ENCODE measurements around the gene HTT. TPM values are rescaled to one million over a fixed set of nuclear protein-coding genes. Genes with fewer than 3 reads are reported as not detected.

The HTT gene
- polyA plus RNA-seq, 1 donor from 2014 or later: 10.0 TPM

- Mint-ChIP-seq H3K36me3 (peaks cover 2% of the 10 kb centered on the region), H3K27ac (peak overlapping the region in 1 of 3 donors; percentile 59), H3K27me3 (no peaks in the 10 kb centered on the region), H3K9me3 (no peaks in the 10 kb centered on the region), H3K4me3 (no peak overlapping the region), H3K4me1 (no peaks in the 10 kb centered on the region)
Observed at GRCh38 chr4:3115637-3116270, 41.3 kb downstream of the HTT start.

GRCh38 chr4:3116955-3117354 lies 42.5 kb downstream of the HTT start:
- no peaks in the 10 kb centered on the region for H3K9me3 Mint-ChIP-seq
- H3K4me3 Mint-ChIP-seq: no peak overlapping the region
- H3K27me3 Mint-ChIP-seq: no peaks in the 10 kb centered on the region
- H3K4me1 Mint-ChIP-seq: no peaks in the 10 kb centered on the region
- H3K27ac Mint-ChIP-seq: no peak overlapping the region
- peaks cover 2% of the 10 kb centered on the region for H3K36me3 Mint-ChIP-seq

- H3K36me3 Mint-ChIP-seq: peaks cover 2% of the 10 kb centered on the region
- peak overlapping the region in 1 of 4 donors; percentile 55 for H3K4me3 Mint-ChIP-seq
- H3K9me3 Mint-ChIP-seq: no peaks in the 10 kb centered on the region
- peaks cover 0 to 2% (median 0%) of the 10 kb centered on the region in 3 donors for H3K4me1 Mint-ChIP-seq
- no peaks in the 10 kb centered on the region for H3K27me3 Mint-ChIP-seq
- H3K27ac Mint-ChIP-seq: peak overlapping the region in 1 of 3 donors; percentile 76
Observed at GRCh38 chr4:3118312-3118711, 43.8 kb downstream of the HTT start.

- Mint-ChIP-seq H3K4me3 (no peak overlapping the region), H3K9me3 (no peaks in the 10 kb centered on the region), H3K36me3 (peaks cover 2% of the 10 kb centered on the region), H3K27me3 (no peaks in the 10 kb centered on the region), H3K27ac (no peak overlapping the region), H3K4me1 (peaks cover 0 to 2% (median 0%) of the 10 kb centered on the region in 3 donors)
Observed at GRCh38 chr4:3119464-3119863, 45.0 kb downstream of the HTT start.

- H3K4me1 Mint-ChIP-seq: peaks cover 0 to 2% (median 0%) of the 10 kb centered on the region in 3 donors
- peaks cover 1% of the 10 kb centered on the region for H3K36me3 Mint-ChIP-seq
- H3K27me3 Mint-ChIP-seq: no peaks in the 10 kb centered on the region
- H3K27ac Mint-ChIP-seq: no peak overlapping the region
- no peaks in the 10 kb centered on the region for H3K9me3 Mint-ChIP-seq
- no peak overlapping the region for H3K4me3 Mint-ChIP-seq
Observed at GRCh38 chr4:3121110-3121509, 46.6 kb downstream of the HTT start.

DNA sequence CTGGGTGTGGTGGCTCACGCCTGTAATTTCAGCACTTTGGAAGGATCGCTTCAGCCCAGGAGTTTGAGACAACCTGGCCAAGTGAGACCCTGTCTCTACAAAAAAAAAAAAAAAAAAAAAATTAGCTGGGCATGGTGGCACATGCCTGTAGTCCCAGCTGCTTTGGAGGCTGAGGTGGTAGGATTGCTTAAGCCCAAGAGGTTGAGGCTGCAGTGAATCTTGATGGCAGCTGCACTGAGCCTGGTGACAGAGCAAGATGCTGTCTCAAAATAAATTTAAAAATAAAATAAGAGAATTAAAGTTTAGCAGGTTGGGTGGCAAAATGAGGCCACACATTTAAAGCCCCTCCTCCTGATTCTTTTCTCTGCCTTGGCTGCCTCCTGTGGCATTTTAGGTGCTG lies 47.1 kb downstream of the HTT start:
- Mint-ChIP-seq H3K4me3 (no peak overlapping the region), H3K27me3 (no peaks in the 10 kb centered on the region), H3K27ac (no peak overlapping the region), H3K9me3 (no peaks in the 10 kb centered on the region), H3K36me3 (peaks cover 1% of the 10 kb centered on the region), H3K4me1 (peaks cover 0 to 2% (median 0%) of the 10 kb centered on the region in 3 donors)

GRCh38 chr4:3122081-3122563 lies 47.6 kb downstream of the HTT start:
- Mint-ChIP-seq H3K4me3 (peak overlapping the region in 1 of 4 donors; percentile 9), H3K27me3 (no peaks in the 10 kb centered on the region), H3K36me3 (peaks cover 1% of the 10 kb centered on the region), H3K4me1 (peaks cover 0 to 2% (median 0%) of the 10 kb centered on the region in 3 donors), H3K9me3 (no peaks in the 10 kb centered on the region), H3K27ac (peak overlapping the region in 2 of 3 donors; percentile 47 to 80)

- Mint-ChIP-seq H3K9me3 (no peaks in the 10 kb centered on the region), H3K36me3 (peaks cover 3% of the 10 kb centered on the region), H3K27me3 (no peaks in the 10 kb centered on the region), H3K4me1 (peaks cover 0 to 2% (median 0%) of the 10 kb centered on the region in 3 donors), H3K27ac (peak overlapping the region in 1 of 3 donors; percentile 27), H3K4me3 (no peak overlapping the region)
Observed at GRCh38 chr4:3123181-3123671, 48.7 kb downstream of the HTT start.

DNA sequence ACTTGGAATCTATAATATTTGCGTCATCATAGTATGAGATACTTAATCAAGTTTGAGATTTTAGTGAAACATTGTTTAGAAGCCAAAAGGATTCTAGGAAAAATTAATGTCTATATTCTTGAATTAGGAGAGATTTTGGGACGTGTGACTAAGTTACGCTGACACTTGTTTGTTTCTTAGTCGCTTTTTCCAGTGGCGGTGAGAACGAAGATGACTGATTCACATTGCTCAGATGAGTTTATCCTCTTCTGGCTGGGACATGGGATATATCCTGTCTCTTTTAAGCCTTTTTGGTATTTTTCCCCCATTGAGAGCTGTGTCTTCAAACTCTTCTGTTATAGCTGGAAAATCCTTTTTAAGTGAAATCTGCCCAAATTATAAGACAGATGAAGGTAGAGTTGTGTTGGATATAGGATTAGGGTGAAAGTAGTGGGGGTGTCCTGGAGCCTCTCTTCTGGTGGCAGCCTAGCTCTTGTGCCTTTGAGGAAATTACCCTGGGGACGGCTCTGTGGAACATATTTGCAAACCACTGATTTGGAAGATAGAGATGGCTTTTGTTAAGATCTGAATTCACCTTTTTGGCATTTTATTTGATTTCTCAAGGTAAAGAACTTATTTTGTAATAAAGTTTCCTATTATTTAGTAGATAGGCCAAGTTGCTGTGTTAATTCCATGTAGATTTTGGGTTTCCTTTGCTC lies 49.7 kb downstream of the HTT start:
- Mint-ChIP-seq H3K4me3 (no peak overlapping the region), H3K9me3 (no peaks in the 10 kb centered on the region), H3K36me3 (peaks cover 7% of the 10 kb centered on the region), H3K27me3 (no peaks in the 10 kb centered on the region), H3K4me1 (peaks cover 0 to 2% (median 0%) of the 10 kb centered on the region in 3 donors), H3K27ac (peak overlapping the region in 2 of 3 donors; percentile 39 to 71)

DNA sequence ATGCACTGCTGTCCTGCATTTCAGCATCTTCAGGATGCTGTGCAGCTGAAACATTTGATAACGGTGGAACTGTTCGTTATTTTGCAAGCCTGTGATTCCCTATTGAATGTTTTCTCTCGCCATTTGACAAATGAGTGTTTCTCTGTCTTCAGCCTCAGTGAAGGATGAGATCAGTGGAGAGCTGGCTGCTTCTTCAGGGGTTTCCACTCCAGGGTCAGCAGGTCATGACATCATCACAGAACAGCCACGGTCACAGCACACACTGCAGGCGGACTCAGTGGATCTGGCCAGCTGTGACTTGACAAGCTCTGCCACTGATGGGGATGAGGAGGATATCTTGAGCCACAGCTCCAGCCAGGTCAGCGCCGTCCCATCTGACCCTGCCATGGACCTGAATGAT lies 52.6 kb downstream of the HTT start:
- Mint-ChIP-seq H3K27ac (no peak overlapping the region), H3K36me3 (peaks cover 13% of the 10 kb centered on the region), H3K27me3 (no peaks in the 10 kb centered on the region), H3K4me3 (no peak overlapping the region), H3K9me3 (no peaks in the 10 kb centered on the region), H3K4me1 (peaks cover 0 to 2% (median 0%) of the 10 kb centered on the region in 3 donors)

GRCh38 chr4:3128058-3128457 lies 53.6 kb downstream of the HTT start:
- peak overlapping the region in 1 of 3 donors; percentile 39 for H3K27ac Mint-ChIP-seq
- H3K36me3 Mint-ChIP-seq: peaks cover 13% of the 10 kb centered on the region
- H3K4me1 Mint-ChIP-seq: no peaks in the 10 kb centered on the region
- no peaks in the 10 kb centered on the region for H3K27me3 Mint-ChIP-seq
- H3K4me3 Mint-ChIP-seq: peak overlapping the region in 1 of 4 donors; percentile 3
- no peaks in the 10 kb centered on the region for H3K9me3 Mint-ChIP-seq

- Mint-ChIP-seq H3K4me3 (no peak overlapping the region), H3K27me3 (no peaks in the 10 kb centered on the region), H3K36me3 (peaks cover 13% of the 10 kb centered on the region), H3K9me3 (no peaks in the 10 kb centered on the region), H3K4me1 (no peaks in the 10 kb centered on the region), H3K27ac (no peak overlapping the region)
Observed at GRCh38 chr4:3128976-3129375, 54.5 kb downstream of the HTT start.

DNA sequence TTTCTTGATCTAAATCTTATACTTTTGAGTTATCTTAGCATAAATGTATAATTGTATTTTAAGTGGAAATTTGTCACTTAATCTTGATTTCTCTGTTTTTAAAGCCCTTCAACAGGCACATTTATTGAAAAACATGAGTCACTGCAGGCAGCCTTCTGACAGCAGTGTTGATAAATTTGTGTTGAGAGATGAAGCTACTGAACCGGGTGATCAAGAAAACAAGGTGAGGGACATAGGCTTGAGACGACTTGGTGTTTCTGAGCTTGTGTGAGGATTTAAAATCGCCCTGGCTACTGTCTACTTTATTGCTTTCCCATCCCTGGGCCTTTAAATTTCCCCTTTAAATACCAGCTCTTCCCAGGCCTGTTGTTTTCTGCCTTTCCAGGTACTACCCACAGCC lies 55.7 kb downstream of the HTT start:
- Mint-ChIP-seq H3K27ac (no peak overlapping the region), H3K9me3 (no peaks in the 10 kb centered on the region), H3K36me3 (peaks cover 13% of the 10 kb centered on the region), H3K4me3 (no peak overlapping the region), H3K27me3 (no peaks in the 10 kb centered on the region), H3K4me1 (no peaks in the 10 kb centered on the region)

- Mint-ChIP-seq H3K27ac (peak overlapping the region in 1 of 3 donors; percentile 60), H3K36me3 (peaks cover 11% of the 10 kb centered on the region), H3K4me3 (no peak overlapping the region), H3K9me3 (no peaks in the 10 kb centered on the region), H3K27me3 (no peaks in the 10 kb centered on the region), H3K4me1 (no peaks in the 10 kb centered on the region)
Observed at GRCh38 chr4:3130826-3131225, 56.3 kb downstream of the HTT start.

GRCh38 chr4:3134201-3134600 lies 59.7 kb downstream of the HTT start:
- H3K4me3 Mint-ChIP-seq: no peak overlapping the region

More at GRCh38 chr4:3134201-3134600, 59.7 kb downstream of the HTT start:
- Mint-ChIP-seq H3K4me1 (no peaks in the 10 kb centered on the region), H3K9me3 (no peaks in the 10 kb centered on the region), H3K27me3 (no peaks in the 10 kb centered on the region), H3K36me3 (peaks cover 8% of the 10 kb centered on the region), H3K27ac (no peak overlapping the region)

All from IgD-negative memory B cell (primary cell).